ENCODE results near the gene TRIM31. TPM values are rescaled to one million over a fixed set of nuclear protein-coding genes. Genes with fewer than 3 reads are reported as not detected.
A peak's percentile ranks its signal among the peaks of the same experiment; 100 is the strongest.

The TRIM31 gene
- total and polyA plus RNA-seq, 9 donors, result not detected

GRCh38 chr6:30073489-30074235 is 39.2 kb downstream of the TRIM31 start:
- WGBS, 3 donors, result 31 to 45% (median 33%) methylated on average over 7 of the region's 7 CpGs
- intact Hi-C loops (cut with DNase I), result no loop called here
- Histone ChIP-seq H3K27ac (no peak overlapping the region), H3K27me3 (no peaks in the 10 kb centered on the region), H3K36me3 (no peaks in the 10 kb centered on the region), H3K9me3 (no peaks in the 10 kb centered on the region), H3K4me1 (ENCODE audit: insufficient read depth) (peaks cover 8% of the 10 kb centered on the region), H3K4me3 (no peak overlapping the region)
- TF ChIP-seq EP300 (IDR thresholded peaks at IDR 0.05) (no peak), CTCF (IDR thresholded peaks at IDR 0.05) (no peak), POLR2A (IDR thresholded peaks at IDR 0.05) (no peak)
- DNase-seq, result no peak

GRCh38 chr6:30071858-30072257 is 41.0 kb downstream of the TRIM31 start:
- H3K4me3 ChIP-seq, result no peak overlapping the region
- intact Hi-C loops (cut with DNase I), result no loop called here

GRCh38 chr6:30071081-30071818 is 41.6 kb downstream of the TRIM31 start:
- H3K27me3 ChIP-seq, result no peaks in the 10 kb centered on the region
- H3K4me1 ChIP-seq (ENCODE audit: insufficient read depth), result peaks cover 8% of the 10 kb centered on the region
- 12 to 26% (median 20%) methylated on average over 65 to 68 of the region's 68 CpGs for WGBS, 3 donors
- no peak overlapping the region for H3K27ac ChIP-seq
- intact Hi-C loops (cut with DNase I), result no loop called here
- DNase-seq, result peak in 4 of 5 donors; percentile 36 to 70 (median 41)
- TF ChIP-seq EP300 (IDR thresholded peaks at IDR 0.05) (no peak), CTCF (IDR thresholded peaks at IDR 0.05) (no peak), POLR2A (IDR thresholded peaks at IDR 0.05) (no peak)
- no peak overlapping the region for H3K4me3 ChIP-seq
- H3K36me3 ChIP-seq, result no peaks in the 10 kb centered on the region
- no peaks in the 10 kb centered on the region for H3K9me3 ChIP-seq

More at GRCh38 chr6:30071858-30072257, 41.0 kb downstream of the TRIM31 start:
- H3K27me3 ChIP-seq, result no peaks in the 10 kb centered on the region
- no peak for DNase-seq
- no peak overlapping the region for H3K27ac ChIP-seq
- WGBS, 3 donors, result 45 to 50% (median 49%) methylated on average over 3 of the region's 3 CpGs
- no peaks in the 10 kb centered on the region for H3K36me3 ChIP-seq
- H3K9me3 ChIP-seq, result no peaks in the 10 kb centered on the region
- TF ChIP-seq CTCF (IDR thresholded peaks at IDR 0.05) (no peak), POLR2A (IDR thresholded peaks at IDR 0.05) (no peak), EP300 (IDR thresholded peaks at IDR 0.05) (no peak)
- peaks cover 8% of the 10 kb centered on the region for H3K4me1 ChIP-seq (ENCODE audit: insufficient read depth)

- peak overlapping the region; percentile 60 for H3K4me3 ChIP-seq
- H3K9me3 ChIP-seq, result no peaks in the 10 kb centered on the region
- 8 to 12% (median 9%) methylated on average over 8 of the region's 8 CpGs for WGBS, 3 donors
- intact Hi-C loops (cut with DNase I), result no loop called here
- no peak for TF ChIP-seq POLR2A (IDR thresholded peaks at IDR 0.05)
- no peak for TF ChIP-seq EP300 (IDR thresholded peaks at IDR 0.05)
- H3K4me1 ChIP-seq (ENCODE audit: insufficient read depth), result peaks cover under 1% of the 10 kb centered on the region
- no peaks in the 10 kb centered on the region for H3K36me3 ChIP-seq
- peak overlapping the region in 1 of 2 donors; percentile 78 for H3K27ac ChIP-seq
- peak in 2 of 5 donors; percentile 88 for DNase-seq
- H3K27me3 ChIP-seq, result no peaks in the 10 kb centered on the region
Observed at GRCh38 chr6:30067460-30068139, 45.3 kb downstream of the TRIM31 start.
